GM12891 (cell line): Measurements from ENCODE around the gene SENP1.

Experiments
- DNase-seq: peaks from one replicate; pipeline ENCODE4 v3.0.0; 2011; ENCODE audit warnings: low spot score; ENCODE audit not compliant: insufficient read length
- FAIRE-seq: peaks from 2 replicates; lab custom pipeline; 2011; peaks lifted over from hg19 to GRCh38; lab: Jason Lieb, UNC
- PAX5 ChIP-seq: IDR thresholded peaks from 2 replicates; pipeline ENCODE4 v1.6.1; 2011; ENCODE audit warnings: low read length, moderate library complexity, mild to moderate bottlenecking; ENCODE audit not compliant: insufficient read depth, severe bottlenecking
- POLR2A ChIP-seq: IDR thresholded peaks from 2 replicates; pipeline ENCODE4 v1.6.1; 2011; ENCODE audit warnings: low read depth, low read length, control low read depth
- POLR2AphosphoS5 ChIP-seq: IDR thresholded peaks from 2 replicates; pipeline ENCODE4 v1.6.1; 2011; ENCODE audit warnings: low read depth, low read length, control low read depth
- POU2F2 ChIP-seq: IDR thresholded peaks from 2 replicates; pipeline ENCODE4 v1.6.1; 2011; ENCODE audit warnings: low read depth, mild to moderate bottlenecking, control low read depth, low read length, moderate library complexity
- SPI1 ChIP-seq: IDR thresholded peaks from 2 replicates; pipeline ENCODE4 v1.6.1; 2011; ENCODE audit warnings: low read depth, low read length, control low read depth
- TAF1 ChIP-seq: IDR thresholded peaks from 2 replicates; pipeline ENCODE4 v1.6.1; 2011; ENCODE audit warnings: low read depth, low read length, control low read depth

The SENP1 gene

DNA sequence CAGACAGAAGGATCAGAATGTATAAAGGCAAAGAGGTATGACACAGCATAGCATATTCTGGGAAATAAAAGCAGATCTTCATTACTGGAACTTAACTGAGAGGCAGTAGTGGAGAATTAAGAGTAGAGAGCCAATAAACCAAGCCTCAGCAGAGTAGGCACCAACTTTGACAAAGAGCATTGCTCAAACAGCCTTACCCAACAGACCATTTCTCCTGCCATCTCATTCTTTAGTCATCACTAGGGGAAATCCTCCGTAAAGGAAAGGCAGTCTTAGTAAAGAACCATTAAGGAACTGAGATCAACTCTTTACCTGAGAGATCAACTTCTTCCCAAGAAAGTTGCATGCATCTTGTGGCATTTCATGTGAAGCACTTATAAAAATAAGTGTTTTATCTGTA is 36.6 kb downstream of the SENP1 start:
- no peak for FAIRE-seq
- DNase-seq, result no peak
- TF ChIP-seq PAX5 (no peak), SPI1 (no peak), POLR2AphosphoS5 (no peak), POLR2A (no peak), TAF1 (no peak), POU2F2 (no peak)

DNA sequence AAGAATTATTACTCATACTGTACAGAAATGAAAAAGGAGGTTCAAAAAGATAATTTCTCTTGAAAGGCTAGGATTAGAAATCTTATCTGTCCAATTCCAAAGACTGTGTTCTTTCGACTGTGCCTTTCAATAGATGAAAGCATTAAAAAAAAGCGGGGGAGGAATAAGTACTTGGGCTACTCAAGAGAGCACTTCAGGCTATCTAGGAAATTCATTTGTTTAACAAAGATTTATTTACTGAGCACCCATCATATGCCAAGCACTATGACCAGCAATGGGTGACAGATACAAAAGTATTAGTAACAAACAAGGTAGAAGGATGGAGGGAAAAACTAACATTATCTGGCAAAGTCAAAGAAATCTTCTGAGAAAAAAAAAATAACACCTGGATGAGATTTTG is 37.4 kb downstream of the SENP1 start:
- FAIRE-seq, result no peak
- no peak for DNase-seq

DNA sequence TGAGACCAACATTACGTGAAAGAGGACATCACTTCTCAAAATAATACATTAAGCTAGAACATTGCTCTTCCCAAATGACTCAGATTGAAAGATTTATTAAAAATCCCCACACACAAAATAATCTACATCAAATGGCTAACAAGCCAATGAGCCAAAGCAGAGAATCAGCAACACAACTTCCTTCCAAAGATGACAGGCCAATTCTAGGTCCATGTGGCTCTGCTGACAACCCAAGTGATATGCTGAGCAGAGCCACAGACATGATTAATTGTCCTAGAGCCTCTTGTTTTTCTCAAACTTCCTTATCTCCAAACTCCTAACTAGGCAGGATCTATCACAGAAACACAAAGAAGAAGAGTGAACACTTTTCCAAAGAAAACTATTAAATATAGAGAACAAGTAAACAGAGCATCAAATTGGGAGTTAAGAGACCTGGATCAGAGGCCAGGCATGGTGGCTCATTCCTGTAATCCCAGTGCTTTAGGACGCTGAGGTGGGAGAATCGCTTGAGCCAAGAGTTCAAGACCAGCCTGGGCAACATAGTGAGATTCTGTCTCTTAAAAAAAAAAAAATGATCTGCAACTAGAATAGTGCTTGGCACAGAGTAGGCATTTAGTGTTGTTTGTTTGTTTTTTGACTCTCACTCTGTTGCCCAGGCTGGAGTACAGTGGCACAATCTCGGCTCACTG is 38.5 kb downstream of the SENP1 start:
- TF ChIP-seq POLR2A, result no peak
- no peak for TF ChIP-seq PAX5
- no peak for TF ChIP-seq POLR2AphosphoS5
- no peak for TF ChIP-seq TAF1
- TF ChIP-seq SPI1, result no peak
- TF ChIP-seq POU2F2, result no peak
- no peak for FAIRE-seq
- DNase-seq, result no peak

More for the DNA sequence above, 37.4 kb downstream of the SENP1 start:
- no peak for TF ChIP-seq POLR2AphosphoS5
- TF ChIP-seq POU2F2, result no peak
- TF ChIP-seq PAX5, result no peak
- no peak for TF ChIP-seq SPI1
- no peak for TF ChIP-seq POLR2A
- no peak for TF ChIP-seq TAF1

DNA sequence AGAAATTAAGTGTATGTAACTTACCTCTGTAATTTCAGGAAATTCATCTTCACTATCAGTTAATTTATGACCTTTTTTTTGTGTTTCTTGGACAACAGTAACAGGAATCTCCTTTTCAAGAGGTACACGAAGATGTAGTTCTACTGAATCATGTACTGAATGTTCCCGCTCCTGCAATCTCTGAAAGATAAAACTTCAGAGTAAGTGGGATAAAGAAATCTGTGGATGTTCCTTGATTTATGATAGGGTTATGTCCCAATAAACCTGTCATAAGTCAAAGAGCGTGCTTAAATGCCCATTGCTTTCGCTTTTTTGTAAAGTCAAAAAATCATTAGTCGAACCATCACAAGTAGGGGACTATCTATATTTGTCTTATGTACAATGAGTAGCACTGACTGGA is 40.8 kb downstream of the SENP1 start:
- DNase-seq, result no peak
- FAIRE-seq, result no peak
- no peak for TF ChIP-seq PAX5
- TF ChIP-seq TAF1, result no peak

DNA sequence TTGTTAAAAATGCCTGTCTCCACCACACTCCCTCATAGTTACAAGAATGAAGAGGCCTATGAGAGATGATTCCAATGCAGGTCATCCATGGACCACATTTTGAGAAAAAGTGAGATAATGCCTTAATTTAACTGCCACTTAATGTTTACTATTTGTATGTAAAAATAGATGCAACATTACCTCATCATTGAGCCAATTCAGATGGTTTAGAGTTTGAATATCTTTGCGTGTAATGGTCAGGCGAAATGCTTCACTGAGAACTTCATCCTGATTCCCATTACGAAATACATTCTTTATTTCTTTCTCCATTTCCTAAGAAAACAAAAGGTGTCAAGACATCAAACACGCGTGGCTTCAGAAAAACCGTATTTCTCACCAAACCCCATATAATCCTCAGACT is 42.3 kb downstream of the SENP1 start:
- DNase-seq, result no peak
- TF ChIP-seq SPI1 (no peak), POLR2A (no peak)
- no peak for FAIRE-seq

DNA sequence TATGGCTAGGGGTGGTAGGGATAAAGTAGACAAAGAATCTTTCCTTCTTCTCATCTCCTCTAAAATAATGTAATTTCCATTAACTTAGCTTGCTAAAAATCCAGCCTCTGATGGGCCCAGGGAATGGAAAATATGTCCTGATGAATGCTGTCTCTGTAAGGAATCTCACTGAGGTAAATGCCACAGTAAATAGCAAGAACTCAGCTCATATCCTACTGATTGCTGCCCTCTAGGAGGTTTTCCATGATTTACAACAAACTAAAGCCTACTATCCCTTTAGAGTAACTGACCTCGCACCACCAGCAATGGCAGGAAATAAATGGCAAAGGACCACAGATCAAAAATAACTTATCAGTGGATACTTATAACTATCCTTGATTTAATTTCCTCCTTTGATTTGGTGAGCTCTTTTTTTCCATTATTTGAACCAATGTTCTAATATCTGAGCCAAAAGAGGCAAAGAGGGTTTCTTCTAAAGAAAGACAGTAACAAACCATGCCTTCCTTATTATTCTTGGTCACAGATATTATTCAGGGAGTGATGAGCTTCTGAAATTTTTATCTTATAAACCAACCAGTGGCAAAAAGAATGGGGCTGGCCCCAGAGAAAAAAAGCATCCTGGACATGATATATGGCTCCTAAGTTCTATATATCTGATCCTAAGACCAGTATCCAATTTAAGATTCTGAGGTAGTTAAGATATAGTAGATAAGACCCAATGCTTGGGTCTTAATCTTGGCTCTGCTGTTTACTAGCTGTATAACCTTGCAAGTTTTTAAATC is 43.8 kb downstream of the SENP1 start:
- TF ChIP-seq POU2F2 (no peak), POLR2A (no peak), PAX5 (no peak)
- no peak for DNase-seq
- FAIRE-seq, result no peak

DNA sequence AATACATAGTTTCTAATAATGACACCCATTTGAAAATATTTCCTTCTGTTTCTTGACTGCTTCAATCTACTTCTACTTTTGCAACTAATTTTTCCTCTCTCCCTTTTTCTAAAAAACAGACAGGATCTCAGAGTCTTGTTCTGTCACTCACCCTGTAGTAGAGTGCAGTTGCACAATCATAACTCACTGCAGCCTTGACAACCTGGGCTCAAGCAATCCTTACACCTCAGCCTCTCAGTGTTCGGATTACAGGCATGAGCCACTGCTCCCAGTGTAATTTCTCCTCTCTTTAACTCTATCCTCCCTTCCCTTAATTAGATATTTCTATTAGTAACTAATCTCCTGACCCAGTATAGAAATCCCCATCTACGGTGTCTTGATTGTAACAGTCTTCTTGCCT is 45.4 kb downstream of the SENP1 start:
- DNase-seq (no peak), FAIRE-seq (no peak)
- TF ChIP-seq POU2F2 (no peak), POLR2AphosphoS5 (no peak), POLR2A (no peak), TAF1 (no peak), SPI1 (no peak), PAX5 (no peak)

DNA sequence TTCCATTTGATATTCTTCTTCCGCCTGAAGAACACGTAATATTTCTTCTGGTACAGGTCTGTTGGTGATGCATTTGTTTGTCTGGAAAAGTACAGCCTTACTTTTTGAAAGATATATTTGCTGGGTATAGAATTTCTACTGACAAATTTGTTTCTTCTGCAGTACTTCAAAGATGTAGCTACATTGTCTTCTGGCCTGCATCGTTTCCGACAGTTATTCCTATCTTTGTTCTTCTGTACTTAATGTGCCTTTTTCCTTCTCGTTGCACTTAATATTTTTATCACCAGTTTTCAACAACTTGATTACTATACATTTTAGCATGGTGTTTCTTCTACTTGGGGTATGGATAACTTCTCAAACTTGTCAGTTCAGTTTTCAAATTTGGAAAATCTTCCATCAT is 47.1 kb downstream of the SENP1 start:
- FAIRE-seq (peak; percentile 20), DNase-seq (no peak)
- TF ChIP-seq PAX5 (no peak), POU2F2 (no peak)

DNA sequence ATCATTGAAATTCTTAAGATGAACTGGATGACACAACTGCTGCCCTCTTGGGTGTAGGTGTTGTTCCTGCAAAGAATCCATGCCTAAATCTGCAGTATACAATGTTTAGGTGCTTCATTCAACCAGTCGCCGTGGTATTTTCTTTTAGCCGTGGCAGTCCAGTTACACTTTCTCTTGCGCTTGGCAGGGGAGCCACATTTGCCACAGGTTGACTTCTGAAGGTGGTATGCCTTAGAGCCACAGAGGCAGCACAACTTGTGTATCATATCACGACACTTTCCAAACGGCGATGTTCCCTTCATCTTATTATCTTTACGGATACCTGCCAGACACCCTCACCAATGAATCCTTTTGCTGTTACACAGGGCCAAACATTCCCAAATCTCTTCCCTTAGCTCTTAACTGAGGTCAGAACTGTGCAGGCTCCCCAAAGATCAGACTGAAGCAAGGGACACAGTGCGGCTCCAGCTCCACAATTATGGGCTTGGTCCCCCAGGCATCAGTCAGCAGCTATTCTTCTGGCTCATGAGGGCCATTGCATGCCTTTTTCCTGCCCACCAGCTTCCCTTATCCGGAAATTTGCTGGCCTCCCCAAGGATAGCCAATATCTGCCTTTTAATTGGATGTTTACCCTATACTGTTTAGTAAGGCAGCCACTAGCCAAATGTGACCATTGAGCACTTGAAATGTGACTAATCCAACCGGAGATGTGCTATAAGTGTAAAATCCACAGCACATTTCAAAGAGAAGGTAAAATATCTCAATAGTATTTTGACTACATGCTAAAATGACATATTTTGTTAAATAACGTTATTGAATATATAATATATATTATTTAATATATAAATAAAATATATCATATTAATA is 50.7 kb downstream of the SENP1 start:
- no peak for TF ChIP-seq SPI1
- no peak for TF ChIP-seq TAF1
- no peak for TF ChIP-seq POU2F2
- no peak for TF ChIP-seq PAX5
- TF ChIP-seq POLR2AphosphoS5, result no peak
- TF ChIP-seq POLR2A, result no peak
- DNase-seq (no peak), FAIRE-seq (peak; percentile 41)

DNA sequence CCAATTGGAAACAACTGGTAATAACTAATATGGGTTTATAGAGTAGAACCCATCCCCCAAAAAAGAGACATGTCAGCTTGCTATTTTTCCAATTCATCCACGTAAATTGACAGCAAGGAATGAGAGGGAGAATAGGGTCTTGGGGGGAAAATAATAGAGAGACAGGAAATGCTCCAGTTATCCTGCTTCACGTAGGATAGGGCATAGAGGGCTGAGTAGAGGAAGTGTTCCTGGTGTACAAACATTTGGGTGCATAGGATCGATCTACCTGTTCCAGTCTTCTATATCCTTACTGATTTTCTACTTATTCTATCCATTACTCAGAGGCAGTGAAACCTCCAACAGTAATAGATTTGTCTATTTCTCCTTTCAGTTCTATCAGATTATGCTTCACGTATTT is 52.0 kb downstream of the SENP1 start:
- TF ChIP-seq TAF1, result no peak
- no peak for TF ChIP-seq POLR2AphosphoS5
- no peak for TF ChIP-seq POU2F2
- no peak for TF ChIP-seq POLR2A
- no peak for TF ChIP-seq PAX5
- TF ChIP-seq SPI1, result no peak
- DNase-seq (no peak), FAIRE-seq (no peak)
